NCI-H187 (cell line): Measurements from ENCODE around the gene MDFIC.

ENCODE experiments used
- DNase-seq, 2 experiments: peaks; one replicate each; lab custom pipeline; 2025; lab: John Stamatoyannopoulos, UW

The MDFIC gene

GRCh38 chr7:114928060-114928459 lies 6.2 kb downstream of the MDFIC start:
- no peak for DNase-seq

DNA sequence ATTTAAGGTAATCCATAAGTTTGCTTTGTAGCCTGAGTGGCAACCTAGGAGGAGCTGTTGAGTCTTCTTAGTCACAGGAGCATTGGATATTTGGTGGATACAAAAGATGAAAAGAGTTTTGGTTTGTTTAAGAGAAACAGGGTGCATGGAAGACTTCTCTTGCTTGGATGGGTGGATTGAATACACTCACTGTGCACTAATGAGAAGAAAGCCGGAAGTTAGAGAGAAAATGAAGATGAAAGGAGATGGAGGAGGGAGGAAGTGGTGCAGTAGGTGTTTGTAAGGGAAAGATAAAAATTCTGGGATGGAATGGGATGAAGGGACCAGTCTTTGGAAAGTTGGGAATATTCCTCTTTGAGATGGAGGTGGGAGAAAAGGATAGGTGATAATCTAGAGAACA lies 7.7 kb downstream of the MDFIC start:
- DNase-seq: no peak

DNA sequence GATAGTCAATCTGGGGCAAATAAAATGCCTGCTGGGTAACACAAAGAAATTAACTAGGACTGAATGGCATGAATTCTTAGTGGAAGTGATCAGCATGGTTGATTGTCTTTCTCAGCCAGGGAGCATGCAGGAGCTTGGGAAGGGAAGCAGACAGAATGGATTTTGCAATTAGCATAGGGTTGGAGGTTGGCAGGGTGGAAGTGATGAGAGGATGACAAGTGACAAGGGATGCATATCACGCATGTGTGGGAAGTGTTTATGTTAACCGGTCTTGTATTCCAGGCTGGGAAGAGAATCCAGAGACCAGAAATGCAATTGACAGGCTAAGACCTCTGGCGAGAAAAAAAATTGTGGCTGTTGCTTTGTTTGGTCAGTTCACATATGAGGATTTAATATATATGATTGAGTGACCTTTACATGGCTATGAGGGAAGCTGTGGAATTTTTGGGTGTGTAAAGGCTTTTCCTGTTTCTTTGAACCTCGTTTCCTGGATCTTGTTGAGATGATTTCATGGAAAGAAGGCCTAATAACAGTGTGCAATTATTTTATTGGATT lies 8.3 kb downstream of the MDFIC start:
- DNase-seq: no peak

- no peak for DNase-seq
Measured at GRCh38 chr7:114930829-114931655, 9.1 kb downstream of the MDFIC start.

- no peak for DNase-seq
Measured at GRCh38 chr7:114931656-114932011, 9.7 kb downstream of the MDFIC start.

DNA sequence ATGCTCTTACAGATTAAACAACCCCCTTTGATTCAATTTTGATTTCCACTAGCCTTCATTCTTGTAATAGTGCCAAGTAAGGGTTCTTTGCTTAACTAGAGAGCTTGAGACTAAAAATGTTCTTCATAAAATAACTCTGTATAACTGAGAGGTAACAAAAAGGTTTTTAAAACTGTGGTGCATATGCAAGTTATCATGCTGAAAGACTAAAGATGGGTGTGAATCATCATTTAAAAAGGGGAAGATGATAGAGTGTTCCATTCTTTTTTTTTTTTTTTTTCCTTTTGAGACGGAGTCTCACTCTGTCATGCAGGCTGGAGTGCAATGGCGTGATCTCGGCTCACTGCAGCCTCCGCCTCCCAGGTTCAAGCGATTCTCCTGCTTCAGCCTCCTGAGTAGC lies 11.1 kb downstream of the MDFIC start:
- DNase-seq: no peak

- no peak for DNase-seq
Measured at GRCh38 chr7:114933658-114934057, 11.8 kb downstream of the MDFIC start.

DNA sequence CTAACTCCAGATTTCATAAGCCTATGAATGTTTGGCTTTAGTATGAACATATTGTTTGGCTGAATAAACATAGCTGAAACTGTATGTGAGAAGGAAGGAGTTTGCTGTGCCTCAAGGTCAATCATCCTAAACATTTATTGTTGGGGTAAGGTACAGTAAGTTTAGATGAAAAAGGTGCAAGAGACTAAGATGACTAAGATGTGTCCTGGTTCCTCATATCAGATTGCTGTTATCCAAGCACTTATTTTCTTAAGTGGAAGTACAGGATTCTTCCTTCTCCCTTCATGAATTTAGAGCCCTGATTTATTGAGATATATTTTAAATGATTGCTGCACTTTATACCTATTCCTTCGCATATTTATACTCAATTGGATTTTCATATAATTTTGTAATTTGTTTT lies 12.2 kb downstream of the MDFIC start:
- DNase-seq: no peak

GRCh38 chr7:114934713-114935112 lies 12.8 kb downstream of the MDFIC start:
- DNase-seq: no peak

- no peak for DNase-seq
Measured at GRCh38 chr7:114936471-114936870, 14.6 kb downstream of the MDFIC start.

DNA sequence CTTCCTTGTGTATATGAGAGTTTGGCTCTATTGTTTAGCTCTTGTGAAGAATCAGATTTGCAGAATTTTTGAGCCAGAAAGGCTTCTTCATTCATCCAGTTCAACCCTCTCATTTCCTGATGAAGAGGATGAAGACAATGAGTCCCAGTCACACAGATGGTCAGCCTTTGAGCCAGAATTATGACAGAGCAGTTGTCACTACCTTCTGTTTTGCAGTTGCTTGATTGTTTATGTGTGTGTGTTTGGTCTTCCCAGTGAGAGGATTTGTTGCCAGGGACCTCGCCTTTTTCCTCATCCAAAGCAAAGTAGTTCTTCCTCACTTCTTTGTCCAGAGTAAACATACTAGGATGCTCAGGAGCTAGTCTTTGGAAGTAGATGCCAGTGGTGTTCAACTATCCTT lies 15.6 kb downstream of the MDFIC start:
- no peak for DNase-seq

GRCh38 chr7:114938785-114939184 lies 16.9 kb downstream of the MDFIC start:
- DNase-seq: no peak

- DNase-seq: no peak
Measured at GRCh38 chr7:114939484-114940097, 17.7 kb downstream of the MDFIC start.

DNA sequence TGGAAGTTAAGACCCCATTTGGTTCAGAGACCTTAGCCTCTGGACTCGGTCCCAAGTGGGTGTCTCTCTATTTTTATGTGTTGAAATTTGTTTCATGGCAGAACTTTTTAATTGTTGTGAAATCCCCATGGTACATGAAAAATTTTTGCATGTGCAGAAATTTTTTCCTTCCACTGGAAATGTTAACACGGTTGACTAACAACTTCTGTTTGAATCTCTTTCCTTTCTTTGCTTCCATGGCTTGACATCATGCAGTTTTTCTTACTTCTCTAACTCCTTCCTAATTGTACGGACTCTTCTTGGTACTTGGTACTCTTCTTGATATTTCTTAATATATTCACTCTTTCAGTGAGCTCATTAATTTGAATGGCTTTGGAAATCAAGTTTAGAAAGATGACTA lies 18.3 kb downstream of the MDFIC start:
- DNase-seq: no peak

GRCh38 chr7:114941692-114942091 lies 19.8 kb downstream of the MDFIC start:
- DNase-seq: no peak

DNA sequence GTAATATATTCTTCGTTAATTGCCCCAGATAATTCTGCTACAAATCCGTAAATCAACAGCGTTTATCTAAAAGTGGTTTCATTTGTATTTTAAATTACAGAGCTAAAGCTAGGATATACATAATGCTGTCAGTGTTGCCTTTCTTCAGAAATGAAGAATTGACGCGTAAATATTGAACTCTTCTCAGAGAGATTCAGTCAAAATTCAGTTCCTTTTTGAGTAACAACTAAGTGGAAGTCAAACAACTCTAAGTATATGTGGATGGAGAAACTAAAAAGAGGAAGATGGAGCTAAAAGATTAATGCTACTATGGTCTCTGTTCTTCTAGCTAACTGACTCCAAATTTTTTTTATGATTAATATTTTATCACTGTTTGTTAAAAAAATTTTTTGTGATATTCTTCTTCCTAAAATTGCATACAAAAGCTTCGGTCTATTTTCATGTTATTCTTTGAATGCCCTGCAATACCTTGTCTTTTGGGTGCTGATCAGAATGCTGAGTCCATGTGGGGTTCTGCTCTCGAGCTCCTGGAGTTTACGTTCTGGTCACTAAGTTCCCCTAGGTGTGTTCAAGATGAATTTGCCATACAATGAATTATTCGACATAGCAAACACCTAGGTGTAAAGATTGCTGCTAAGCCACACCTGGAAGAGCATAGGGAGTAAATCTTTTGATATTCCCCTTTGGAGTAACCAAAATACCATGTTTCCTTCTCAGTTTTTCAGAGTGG lies 20.7 kb downstream of the MDFIC start:
- no peak for DNase-seq

GRCh38 chr7:114943530-114943929 lies 21.6 kb downstream of the MDFIC start:
- no peak for DNase-seq

DNA sequence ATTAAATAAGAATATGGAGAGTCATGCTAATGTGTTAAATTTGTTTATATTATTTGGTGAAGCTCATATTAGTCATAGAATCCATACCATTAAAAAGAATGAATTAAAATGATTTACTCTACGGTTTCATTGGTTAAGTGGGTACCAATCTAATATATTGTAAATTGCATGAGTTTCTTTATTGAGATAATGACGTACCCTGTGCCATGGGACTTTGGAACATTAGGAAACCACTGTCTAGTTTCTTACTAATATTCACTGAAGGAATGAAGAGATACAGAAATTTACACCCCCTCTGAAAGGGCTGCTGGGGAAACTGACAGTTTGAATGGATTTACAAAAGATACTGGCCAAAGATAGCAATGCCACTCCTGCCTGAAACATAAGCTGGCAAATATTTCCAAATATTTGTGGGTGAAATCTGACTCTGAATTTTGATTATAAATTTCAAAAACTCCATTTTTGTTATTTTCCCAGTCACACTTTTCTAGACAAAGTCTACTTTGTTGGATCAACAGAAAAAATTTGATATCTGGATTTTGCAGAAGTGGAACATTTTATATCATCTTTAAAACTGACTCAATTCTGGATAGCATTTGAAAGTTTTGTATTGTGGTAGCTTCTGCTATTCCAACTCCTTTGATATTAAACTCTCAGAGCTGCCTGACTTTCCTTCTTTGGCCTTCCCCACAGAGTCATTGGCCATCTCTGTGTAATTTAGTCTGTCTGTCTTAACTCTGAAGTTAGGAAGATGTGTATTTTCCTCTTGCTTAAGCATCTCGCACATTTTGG lies 22.3 kb downstream of the MDFIC start:
- DNase-seq: no peak

DNA sequence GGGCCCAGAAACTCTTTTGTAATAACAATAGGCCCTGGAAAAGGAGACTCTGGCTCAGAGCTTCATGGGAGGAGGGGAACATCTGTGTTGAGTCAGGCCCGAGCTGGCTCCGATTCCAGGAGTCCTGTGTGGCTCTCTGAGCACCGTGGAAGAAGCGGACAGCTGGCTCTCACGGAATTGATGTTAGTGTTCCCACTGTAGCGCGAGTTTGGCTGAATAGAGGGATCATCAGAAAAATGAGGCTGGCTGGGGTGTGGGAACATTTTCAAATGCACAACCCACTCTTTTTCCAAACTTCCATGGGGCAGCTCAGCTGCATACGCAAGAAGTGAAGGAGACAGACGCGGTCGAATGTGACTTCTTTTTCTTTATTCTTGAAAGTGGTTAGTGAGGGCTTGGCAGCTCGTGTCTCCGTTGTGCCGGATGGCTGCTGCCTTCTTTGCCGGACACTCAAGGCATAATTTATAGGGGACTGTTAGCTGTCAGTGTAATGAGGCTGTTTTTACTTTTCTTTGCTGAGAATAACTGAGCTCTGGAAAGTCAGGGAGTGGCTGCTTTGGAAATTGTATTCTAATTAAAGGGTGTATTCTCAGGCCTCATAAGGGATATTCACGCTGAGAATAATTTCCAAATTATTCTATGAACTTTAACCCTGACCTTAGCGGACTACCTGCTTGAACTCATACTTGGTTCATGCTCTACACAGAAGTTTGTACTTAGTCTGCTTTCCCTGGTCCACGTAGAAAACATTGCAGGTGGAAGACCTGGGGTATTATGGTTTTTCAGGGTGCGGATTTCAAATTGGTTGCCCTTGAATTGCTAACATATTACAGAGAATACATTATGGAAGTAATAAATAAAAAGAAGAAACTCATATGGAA lies 23.1 kb downstream of the MDFIC start:
- no peak for DNase-seq

DNA sequence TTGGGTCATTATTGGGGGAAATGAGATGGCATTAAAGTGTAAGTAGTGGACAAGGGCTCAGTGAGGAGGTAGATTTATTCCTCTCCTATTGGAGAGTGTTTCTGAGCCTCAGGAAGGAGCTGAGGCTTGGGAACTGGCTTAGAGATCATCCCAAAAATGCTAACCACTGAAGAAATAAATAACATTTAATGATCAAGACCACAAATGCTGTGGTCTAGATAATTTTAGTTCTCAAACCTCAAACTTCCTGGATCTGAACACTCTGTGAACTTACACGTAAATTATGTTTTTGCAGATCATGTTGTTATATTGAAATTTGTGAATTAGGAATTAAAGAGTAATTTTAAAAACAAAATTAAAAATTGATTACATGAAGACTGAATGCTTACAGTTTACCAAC lies 27.3 kb downstream of the MDFIC start:
- no peak for DNase-seq

DNA sequence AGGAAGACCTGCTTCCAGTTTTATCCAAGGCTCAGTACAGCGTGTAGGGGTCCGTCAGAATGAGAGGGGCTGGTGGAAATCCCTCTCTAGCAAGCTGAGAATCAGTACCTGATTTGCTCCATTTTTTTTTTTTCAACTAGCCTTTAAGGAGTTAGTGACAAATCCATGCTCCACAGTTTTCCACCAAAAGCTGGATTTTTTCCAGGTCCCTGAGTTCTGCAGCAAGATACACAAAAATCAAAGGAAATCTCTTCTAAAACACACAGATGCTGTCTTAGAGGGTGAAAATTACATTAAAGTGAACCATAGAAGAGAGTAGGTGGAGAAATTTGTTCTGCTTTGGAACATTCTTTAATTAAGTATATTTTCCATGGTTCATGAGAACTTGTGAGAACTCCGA lies 30.4 kb downstream of the MDFIC start:
- no peak for DNase-seq
